NCI-H1436 treated with DMSO at 0.1 percent for 48 hours (cell line): ENCODE data around the gene HMGN3.

Source experiments
- DNase-seq: peaks from one replicate; lab custom pipeline; 2025; lab: John Stamatoyannopoulos, UW

HMGN3 gene

GRCh38 chr6:79232696-79233462, 1.6 kb downstream of the HMGN3 start:
- no peak for DNase-seq

GRCh38 chr6:79231666-79232065, 2.8 kb downstream of the HMGN3 start:
- DNase-seq: no peak

DNA sequence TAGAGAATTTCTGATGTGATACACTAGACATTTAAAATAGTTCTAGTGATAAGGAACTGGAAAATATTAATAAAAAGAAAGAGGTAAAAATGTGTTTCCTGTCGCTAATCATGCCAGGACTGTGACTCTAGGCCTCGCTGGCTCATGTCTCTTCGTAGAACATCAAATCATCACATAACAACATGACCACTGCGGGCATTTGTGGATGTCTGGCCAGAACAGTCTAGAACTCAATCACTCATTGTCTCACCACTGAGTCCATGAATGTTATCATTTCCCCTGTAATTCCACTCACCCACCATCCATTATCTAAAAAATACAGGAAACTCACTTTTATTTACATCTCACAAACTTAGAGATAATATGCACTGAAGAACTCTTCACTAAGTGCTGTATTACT, 3.4 kb downstream of the HMGN3 start:
- DNase-seq: no peak

DNA sequence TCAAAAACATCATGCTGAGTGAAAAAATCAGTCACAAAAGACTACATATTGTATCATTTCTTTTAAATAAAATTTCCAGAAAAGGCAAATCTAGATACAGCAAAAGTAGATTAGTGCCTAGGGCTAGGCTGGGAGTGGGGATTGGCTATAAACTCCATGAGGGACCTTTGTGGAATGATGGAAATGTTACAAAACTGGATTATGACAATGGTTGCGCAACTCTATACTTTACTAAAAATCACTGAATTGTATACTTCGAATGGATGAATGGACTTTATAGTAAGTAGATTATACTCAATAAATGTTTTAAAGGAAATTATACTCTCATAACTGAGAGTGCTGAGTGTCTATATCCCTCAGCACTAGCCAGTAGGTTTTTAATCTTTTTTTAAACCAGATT, 4.3 kb downstream of the HMGN3 start:
- DNase-seq: no peak

DNA sequence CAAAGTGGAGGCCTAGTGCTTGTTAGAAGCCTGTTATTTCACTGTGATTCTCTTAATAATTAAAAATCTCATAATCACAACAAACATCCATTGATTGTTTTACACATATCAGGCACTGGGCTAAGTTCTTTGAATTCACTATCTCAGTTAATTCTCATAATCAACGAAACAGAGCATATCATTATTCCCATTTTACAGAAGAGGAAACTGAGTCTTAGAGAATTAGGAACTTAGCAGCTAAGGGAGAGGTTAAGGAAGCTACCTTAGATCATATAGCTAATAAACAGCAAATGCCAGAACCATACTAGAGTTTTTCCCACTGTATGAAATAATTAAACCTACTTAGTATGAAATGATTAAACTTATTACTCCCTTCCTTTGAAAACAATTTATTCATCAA, 7.0 kb downstream of the HMGN3 start:
- DNase-seq: no peak

DNA sequence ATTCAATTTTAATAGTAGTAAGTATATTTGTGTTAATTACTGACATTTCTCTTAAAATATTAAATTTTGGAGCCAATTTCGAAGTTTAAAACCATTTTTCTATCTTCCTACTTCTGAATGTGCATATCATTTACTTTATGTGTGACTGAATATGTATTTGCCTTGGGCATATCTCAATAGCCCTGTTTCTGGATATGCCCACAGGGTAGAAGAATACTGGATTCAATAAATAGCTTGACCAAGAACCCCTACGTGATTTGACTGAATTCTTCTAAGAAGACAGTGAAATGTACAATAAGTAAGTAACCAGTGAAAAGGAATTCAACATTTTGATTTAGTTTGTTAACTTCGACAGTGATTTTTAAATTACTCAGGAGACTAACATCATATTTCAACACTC, 7.8 kb downstream of the HMGN3 start:
- DNase-seq: no peak

- DNase-seq: no peak
These were observed 8.5 kb downstream of the HMGN3 start for GRCh38 chr6:79225717-79226599.

DNA sequence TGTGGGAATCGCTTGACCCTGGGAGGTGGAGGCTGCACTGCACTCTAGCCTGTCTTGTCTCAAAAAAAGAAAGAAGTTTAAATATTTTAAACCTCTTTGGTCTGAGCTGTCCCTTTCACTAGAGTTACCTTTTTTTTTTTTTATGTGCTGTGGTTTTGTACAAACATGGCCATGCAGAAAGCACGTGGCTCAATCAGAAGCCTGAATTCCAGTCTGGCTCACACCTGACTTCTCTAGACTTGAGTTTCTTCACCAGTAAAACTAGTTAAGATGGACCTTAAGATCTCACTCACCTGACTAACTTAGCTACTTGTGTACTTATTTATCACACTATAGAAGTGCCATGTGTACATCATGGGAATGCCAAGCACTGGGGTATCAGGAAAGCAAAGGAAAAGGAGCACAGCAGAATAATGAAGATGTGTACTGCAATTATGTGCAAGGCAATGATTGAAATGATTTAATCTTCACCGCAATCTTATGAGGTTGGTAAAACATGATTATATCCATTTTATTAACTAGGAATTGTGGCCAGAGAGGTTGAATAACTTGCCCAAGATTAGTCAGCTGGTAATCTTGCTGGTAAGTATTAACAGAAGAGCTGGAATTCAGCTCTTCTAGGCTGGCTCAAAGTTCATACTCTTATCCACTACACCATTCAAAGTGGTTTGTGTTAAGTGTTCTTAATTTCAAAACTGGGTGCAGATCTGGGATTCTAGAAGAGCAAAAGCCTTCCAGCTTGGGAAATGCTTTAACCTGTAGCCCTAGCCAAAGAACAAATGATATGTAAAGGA, 10.7 kb downstream of the HMGN3 start:
- no peak for DNase-seq

DNA sequence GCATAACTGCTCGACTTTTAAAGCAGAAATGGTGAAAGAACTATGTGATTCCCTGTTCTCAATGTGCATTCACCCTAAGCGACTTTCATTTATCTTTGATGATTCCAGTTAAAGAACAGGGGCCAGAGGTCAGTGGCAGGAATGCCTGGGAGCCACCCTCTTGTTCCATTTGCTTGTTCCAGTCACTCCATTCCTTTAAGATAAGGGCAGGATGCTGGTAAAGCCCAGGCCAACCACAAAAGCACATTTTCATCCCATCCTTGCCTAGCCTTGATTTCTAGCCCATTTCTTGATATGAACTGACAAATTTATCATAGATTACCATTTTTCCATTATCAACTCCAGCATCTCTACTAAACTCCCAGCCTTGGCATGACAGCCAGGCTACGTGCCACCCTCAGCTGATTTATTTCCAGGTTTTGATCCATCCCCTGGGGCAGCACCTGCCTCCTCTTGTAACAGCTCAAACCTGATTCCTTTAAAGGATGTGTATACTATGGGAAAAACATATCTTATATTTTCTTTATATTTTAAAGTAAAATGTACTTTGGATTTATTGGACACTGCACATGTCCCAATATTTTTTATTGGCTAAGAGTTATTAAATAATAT, 19.2 kb downstream of the HMGN3 start:
- no peak for DNase-seq

DNA sequence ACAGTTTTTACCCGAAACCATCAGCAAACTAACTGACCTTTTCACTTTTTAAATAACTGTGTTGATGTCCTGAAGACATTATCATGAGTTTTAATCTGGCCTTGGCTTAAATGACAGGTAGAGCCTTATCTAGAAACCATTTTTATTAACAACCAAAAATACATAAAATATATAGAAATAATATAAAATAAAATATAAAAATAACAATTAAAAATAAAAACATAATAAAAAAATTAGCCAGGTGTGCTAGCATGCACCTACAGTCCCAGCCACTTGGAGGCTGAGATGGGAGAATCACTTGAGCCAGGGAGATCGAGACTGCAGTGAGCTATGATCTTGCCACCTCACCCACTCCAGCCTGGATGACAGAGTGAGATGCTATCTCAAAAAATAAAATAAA, 21.6 kb downstream of the HMGN3 start:
- DNase-seq: no peak

DNA sequence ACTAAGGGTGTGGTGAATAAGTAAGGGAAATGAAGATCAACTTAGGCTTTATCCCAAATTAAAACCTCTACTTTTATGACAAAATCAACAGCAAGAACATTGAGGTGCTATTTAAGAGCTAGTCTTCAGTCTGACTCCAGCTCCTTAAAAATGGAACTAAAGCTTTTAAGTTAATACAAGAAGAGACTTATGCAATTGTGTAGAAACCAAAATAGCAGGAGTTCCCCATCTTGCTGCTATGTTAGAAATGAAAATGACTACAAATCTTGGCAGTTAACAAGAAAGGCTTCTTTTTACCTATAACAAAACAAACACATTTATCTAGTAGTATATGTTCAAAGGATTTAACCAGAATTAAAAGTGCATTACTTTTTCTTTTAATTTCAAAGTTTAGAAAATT, 25.7 kb downstream of the HMGN3 start:
- no peak for DNase-seq

GRCh38 chr6:79203753-79204253, 30.7 kb downstream of the HMGN3 start:
- DNase-seq: no peak

DNA sequence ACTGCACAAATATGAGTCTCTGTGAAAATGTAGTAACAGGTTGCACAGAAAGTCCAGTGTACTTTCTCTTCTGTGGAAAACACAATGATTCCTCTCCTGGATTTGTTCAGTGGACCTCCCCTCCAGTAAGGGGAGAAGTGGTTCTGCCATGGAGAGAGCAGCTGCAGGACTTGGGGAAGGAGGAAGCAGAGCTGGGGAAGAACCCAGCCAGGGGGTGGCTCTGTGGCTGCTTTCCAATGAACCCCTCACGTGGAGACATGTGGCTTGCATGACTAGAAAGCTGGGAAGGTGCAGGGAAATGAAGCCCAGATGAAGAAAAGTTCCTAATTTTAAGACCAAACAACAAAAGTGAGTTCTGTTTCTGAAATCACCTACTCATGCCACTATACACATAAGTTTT, 31.9 kb downstream of the HMGN3 start:
- no peak for DNase-seq

GRCh38 chr6:79201983-79202382, 32.5 kb downstream of the HMGN3 start:
- DNase-seq: no peak

DNA sequence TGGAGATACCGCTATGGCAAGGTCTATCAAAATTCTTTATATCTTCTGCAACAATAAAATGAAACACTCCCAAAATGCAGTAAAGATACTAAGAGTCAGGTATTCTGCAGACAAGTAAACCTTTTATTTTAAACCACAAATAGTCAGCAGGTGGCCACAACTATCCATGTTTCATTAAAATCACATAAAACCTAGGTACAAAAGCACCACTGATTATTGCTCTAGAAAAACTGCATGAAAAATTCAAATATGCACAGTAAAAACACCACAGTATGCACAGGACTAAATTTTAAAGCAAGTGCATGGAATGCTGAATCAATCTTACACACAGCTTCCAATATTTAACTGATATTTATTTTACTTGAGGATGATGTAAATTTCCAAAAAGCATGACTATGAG, 33.3 kb downstream of the HMGN3 start:
- no peak for DNase-seq

DNA sequence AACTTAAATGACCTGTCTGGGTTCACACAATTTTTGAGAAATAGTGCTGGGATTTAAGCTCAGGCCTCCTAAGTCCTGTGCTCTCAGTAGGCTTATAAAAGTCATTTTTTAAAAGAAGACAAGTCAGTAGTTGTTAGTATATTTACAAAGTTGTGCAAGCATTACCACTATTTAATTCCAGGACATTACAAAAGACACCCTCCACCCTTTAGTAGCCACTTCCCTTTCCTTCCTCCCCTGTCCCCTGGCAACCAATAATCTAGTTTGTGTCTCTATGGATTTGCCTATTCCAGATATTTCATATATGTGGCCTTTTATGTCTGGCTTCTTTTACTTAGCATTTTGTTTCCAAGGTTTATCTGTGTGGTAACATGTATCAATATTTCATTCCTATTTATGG, 37.6 kb downstream of the HMGN3 start:
- no peak for DNase-seq

- DNase-seq: no peak
These were observed 40.5 kb downstream of the HMGN3 start for GRCh38 chr6:79193971-79194370.

DNA sequence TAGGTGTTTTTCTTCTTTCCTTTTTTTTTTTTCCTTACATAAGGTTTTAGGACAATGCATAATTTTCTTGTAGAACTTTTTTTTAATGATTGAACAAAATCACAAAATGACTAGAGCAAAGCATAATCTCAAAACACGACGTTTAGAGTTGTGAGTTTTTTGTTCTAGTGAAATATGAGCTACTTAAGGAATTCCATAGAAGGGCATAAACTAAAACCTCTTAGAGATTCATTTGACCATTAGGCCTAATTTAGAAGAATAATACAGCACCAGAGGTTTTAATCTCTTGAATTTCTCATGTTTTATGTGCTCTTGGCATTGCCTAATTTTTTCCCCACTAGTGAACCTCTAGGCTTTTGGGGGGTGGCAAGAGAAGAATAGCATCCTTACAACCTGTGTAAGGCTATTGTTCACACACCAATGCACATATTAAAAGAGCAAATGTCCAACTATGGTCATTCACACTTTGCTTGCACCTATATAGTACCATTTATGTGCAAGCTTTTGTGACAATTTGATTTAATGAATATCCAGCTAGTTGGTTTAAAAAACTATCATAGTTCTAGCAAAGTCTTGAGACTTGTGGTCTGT, 44.6 kb downstream of the HMGN3 start:
- DNase-seq: no peak

GRCh38 chr6:79188885-79189480, 45.5 kb downstream of the HMGN3 start:
- no peak for DNase-seq

DNA sequence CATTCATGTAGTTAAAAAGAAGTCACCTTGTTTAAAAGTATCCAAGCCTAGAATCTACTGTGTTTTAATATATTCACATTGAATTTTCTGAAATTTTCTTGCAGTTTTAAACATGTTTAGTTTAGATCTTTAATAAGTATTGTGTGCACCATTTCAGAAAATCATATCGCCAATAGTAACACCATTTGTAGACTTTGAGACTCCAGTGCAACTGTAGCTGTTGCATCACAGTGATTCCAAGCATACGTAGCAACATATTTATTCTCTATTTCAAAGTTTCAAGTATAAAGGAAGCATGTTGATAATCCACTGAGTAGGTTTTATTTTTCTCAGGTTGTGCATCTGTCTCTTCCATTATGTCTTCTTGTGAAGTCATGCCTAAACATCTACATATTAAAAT, 46.4 kb downstream of the HMGN3 start:
- DNase-seq: no peak

GRCh38 chr6:79186564-79186963, 47.9 kb downstream of the HMGN3 start:
- DNase-seq: no peak
